Cerebellar nuclear complex (tissue), 1 donor: ENCODE measurements around the gene OR13C8.
"Not testable (repeated sequence)": the region's sequence is repeated elsewhere in the genome, so short reads cannot be mapped to it uniquely, and the experiment has no call there.

Experiments used
- DNase-seq, 2 experiments: peaks; one replicate each; lab custom pipeline; 2025; lab: John Stamatoyannopoulos, UW

Gene OR13C8, protein sequence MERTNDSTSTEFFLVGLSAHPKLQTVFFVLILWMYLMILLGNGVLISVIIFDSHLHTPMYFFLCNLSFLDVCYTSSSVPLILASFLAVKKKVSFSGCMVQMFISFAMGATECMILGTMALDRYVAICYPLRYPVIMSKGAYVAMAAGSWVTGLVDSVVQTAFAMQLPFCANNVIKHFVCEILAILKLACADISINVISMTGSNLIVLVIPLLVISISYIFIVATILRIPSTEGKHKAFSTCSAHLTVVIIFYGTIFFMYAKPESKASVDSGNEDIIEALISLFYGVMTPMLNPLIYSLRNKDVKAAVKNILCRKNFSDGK

DNA sequence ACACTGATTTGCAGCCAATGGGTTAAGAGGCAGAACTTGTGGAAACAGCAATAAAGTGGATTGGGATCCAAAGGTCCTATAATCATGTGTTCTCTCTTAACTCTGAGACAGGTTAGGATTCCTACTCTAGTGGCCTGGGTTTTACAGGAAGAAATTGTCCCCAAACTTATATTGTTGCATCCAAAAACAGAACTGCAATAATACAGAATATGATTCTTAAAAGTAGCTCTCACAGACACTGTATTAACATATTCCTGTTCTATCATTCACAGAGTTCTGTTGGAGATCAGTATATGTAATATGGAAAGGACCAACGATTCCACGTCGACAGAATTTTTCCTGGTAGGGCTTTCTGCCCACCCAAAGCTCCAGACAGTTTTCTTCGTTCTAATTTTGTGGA is at the start of gene OR13C8:
OR13C8 (plus strand) TSS at position 301 of the 400 bp plus-strand sequence; CDS start at position 301, 0 bp downstream.
- DNase-seq: no peak

DNA sequence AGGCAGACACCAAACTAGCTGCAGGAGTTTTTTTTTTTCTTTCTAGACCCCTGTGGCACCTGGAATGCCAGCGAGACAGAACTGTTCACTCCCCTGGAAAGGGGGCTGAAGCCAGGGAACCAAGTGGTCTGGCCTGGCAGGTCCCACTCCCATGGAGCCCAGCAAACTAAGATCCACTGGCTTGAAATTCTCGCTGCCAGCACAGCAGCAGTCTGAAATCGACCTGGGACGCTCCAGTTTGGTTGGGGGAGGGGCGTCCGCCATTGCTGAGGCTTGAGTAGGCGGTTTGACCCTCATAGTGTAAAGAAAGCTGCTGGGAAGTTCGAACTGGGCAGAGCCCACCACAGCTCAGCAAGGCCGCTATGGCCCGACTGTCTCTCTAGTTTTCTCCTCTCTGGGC is 48.7 kb upstream of the OR13C8 start:
- DNase-seq: not testable (repeated sequence)

DNA sequence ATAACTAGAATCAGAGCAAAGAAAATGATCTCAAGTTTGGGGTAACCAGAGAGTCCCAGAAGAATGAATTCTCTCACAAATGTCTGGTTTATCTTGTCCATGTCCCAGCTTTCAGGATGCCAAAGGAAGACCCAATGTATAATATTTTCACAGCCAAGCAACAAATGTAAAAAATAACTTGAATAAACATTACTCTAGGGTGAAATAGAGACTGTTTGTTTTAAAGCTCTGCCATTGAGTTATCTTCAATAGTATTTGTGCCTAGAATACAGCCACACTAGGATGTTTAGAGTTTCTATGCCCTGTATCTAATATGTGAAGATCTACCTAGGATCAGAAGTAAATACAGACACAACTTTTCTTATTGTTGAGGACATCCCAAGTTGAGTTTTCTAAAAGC is 41.9 kb upstream of the OR13C8 start, which contains the start of gene OR13C4:
OR13C4 (minus strand) TSS at position 101 of the 400 bp plus-strand sequence; CDS start at position 101, 0 bp downstream.
- DNase-seq: no peak

DNA sequence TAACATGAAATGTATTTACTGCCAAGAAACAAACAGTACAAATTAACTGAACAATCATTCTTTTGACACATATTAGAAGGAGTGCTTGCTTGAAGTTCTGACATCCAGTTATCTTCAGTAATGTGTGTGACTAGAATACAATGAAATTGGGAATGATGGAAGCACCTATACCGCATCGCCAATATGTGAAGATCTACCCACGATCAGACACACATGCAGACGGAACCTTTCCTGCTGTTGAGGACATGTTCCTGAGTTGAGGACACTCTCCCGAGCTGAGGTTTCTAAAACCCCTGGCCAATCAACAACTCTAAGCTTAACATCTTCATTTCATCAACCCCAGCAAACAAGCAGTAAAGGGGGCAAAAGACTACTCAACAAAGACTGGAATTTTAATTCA is 32.2 kb upstream of the OR13C8 start, which contains the start of gene OR13C3:
OR13C3 (minus strand) TSS at position 101 of the 400 bp plus-strand sequence. CDS start 133 bp downstream, outside the sequence.
- DNase-seq: no peak

DNA sequence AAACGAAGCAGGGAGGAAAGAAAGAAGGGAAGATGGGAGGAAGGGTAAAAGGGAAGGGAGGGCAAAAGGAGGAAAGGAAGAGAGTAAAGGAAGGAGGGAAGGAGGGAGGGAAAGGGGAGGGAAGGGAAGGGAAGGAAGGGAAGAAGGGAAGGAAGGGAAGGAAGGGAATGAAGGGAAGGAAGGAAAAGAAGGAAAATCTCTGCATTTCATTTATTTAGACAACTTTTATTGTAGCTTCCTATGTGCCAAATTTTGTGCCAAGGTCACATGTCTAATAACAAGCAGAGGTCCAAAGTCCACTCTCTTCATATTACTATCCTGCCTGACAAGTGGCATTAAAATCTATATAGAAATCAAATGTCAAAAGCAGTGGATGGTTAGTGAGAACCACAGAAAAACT is 29.7 kb upstream of the OR13C8 start:
- DNase-seq: no peak

DNA sequence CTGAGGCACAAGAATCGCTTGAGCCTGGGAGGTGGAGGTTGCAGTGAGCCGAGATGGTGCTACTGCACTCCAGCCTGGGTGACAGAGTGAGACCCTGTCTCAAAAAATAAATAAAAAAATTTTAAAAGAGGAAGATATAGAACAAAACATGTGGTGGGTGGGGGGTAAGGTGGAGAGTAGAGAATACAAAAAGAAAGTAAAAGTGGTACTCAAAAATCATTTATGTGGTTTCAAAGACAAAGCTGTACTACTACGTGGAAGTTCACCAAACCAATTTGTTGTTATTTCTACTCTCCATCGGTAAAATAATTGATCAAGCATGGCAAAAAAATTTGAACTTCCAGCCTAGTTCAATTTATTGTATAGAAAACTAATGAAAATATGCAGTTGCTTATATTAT is 24.3 kb upstream of the OR13C8 start:
- no peak for DNase-seq

DNA sequence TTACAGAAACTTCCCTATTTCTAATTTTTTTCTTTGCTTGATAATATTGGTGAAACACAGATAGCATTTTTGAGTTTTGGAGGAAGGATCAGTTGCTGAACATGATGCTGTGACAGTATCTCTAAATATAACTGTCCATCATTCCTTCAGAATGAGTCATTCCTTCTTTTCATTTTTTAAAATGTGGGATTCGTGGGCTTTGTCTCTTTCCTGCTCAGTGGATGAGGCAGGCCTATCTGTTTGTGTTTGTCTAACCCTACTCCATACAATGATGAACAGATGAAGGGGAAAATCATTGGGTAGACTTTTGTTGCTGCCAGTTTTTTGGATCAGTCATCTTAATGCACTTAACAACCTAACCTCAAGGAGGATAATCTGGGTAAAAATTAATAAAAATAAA is 15.7 kb upstream of the OR13C8 start:
- DNase-seq: no peak

DNA sequence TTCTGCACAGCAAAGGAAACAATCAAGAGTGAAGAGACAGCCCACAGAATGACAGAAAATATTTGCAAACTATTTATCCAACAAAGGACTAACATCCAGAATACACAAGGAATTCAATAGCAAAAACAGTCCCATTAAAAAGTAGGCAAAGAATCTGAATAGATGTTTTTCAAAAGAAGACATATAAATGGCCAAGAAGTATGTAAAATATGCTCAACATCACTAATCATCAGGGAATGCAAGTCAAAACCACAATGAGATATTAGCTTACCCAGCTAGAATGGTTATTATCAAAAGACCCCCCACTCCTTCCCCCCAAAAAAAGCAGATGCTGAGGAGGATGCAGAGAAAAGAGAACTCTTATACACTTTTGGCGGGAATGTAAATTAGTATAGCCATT is 13.4 kb upstream of the OR13C8 start:
- no peak for DNase-seq

DNA sequence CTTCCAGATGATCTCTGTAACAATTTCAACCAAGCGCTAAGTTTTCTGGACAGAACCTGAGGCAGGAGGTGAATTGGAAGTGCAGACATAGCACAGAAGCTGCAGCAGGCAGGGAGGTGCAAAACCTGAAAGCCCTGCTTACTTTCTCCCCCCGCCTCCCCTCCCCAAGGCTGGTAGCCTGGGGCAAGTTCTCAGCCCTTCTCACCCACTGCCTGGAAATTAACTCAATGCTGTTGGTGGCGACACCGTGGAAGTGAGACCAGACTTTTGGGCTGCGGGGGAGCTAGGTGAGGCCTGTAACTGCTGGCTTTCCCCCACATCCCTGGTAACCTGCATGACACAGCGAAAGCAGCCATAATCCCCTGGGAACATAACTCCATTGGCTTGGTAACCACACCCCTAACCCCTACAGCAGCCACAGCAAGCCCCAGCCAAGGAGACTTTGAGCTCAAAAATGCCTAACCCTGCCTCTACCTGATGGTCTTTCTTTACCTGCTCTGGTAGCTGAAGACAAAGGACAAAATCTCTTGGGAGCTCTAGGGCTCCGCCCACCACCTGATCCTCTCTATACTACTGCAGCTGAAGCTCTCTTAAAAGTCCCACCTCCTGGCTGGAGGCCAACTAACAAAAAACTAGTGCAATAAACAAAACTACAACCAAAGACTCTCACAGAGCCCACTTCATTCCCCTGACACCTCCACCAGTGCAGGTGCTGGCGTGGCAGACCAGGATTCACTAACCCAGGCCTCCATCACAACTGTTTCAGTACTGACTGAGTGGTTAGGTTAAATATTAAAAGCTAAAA is 11.9 kb upstream of the OR13C8 start:
- no peak for DNase-seq

DNA sequence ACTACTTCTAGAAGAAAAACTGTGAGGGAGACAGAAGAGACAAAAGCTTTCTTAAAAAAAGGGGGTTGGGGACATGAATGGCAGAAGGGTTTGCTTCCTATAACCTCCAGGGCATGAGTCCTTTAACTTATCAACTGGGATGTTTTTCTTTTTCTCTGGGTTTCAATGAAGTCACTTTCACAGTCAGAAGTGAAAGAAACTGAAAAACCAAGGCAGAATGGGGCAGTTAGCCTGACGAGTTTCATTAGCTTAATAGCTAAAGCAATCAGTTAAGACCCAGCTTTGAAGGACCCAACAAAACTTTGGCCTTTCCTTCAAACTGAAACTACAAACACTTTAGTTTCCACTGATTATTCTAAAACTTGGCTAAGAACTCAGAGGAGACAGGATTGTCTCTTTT is 4.6 kb upstream of the OR13C8 start:
- DNase-seq: no peak

DNA sequence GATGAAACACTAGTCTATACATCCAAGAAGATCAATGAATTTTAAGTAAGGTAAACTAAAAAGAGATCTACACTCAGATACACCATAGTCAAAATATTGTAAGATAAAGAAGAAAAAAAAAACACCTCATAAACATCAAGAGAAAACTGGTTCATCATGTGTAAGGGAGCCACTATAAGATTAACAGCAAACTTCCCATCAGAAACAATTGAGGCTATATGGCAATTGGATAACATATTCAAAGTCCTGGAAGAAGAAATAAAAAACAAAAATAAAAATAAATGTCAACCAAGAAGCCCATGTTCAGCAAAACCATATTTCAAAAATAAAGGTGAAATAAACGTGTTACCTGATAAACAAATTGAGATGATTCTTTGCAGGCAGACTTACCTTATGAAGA is 3.6 kb downstream of the OR13C8 start:
- no peak for DNase-seq

DNA sequence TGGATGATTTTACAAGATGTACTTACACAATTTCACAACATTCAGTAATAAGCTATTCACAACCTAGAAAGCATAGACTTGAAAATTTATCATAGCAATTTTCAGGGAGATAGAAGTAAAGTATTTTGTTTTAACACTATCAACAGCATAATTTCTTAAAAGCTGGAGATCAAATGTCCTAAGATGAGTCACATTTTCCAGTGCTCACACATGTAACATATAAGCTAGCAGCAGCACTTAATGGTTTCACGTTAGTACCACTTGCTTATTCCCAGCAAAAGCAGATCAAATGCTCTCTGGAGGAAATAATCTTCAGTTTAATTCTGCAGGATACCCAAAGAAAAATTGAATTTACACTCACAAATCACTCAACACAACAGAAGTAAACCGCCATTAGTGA is 6.5 kb downstream of the OR13C8 start:
- DNase-seq: no peak

DNA sequence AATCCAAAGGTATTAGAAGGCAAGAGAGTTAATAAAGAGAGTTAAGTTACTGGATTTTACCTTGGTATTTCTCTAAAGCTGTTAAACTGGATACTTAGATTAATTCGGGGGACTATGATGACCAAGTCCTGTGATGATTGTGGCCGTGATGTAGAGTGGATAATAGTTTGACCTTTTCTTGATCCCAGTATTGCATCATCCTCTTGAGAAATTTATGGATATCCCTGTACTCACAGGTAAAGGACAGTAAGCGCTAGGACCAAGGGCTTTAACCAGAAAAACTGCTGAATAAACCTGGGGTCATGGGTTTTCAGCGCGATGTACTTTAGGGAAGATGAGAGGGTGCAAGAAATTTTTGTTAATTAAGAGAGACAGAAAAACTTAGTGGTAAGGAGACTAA is 8.3 kb downstream of the OR13C8 start:
- DNase-seq: no peak

DNA sequence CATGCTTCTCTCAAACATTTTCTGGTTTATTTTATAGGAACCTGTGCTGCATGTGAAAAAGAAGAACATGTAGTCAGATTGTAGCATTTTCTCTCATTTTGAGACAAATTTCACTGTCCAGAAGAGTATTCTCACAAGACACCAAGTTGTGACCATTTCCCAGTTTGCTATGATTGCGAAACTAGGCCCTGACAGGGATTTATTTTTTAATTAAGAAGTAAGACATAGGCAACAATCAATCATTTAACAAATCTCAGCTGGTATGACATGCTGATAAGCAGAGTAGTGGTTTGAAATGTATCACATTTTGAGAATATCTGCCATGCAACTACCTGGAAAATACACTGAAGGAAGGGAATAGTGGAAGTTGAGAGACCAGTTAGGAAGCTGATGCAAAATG is 11.6 kb downstream of the OR13C8 start:
- DNase-seq: no peak

DNA sequence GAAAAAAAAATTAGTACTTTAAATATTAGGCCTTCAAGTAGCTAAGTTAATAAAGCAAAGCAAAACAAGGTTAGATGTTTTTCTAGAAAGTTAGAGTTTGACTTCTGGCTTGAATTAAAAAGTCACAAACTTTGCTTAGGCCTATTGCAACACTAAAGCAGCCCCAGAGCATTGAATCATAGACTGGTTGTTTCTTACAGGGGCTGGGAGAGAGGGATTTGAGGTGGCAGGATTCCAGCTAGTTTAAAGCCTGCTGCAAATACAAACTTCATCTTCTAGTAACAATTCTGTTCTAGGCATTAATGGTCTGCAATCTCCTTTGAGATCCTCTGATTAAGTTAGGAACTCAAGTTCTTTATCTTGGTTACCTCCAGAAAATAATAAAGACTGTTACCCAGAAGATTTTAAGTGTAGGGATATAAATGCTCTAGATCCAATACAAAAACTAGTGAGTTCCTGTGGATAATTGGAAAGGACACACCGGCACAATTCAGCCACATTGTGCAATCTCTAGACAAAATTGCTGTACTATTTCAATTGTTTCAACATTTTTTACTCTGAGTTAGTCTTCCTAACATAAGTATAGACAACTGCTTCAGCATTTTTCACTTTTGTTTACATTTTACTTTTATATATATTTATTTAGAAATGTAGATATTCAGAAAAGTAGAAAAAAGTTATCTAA is 17.7 kb downstream of the OR13C8 start:
- DNase-seq: no peak

DNA sequence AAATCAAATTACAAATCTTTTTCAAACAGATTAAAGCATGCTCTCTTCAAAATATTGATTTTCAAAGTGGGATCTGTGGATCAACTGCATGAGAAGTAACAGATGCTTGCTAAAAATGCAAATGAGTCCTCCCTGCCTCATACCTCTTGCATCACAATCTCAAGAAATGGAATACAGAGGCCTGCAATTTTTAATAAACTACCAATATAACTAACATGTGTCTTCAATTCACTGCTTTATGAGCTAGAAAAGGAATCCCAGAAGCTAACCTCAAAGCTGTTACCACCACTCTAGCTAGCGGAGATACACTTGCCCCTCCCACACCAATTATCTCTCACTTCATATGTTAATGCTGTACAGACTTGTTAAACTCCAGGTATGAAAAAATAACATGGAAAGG is 20.7 kb downstream of the OR13C8 start:
- no peak for DNase-seq

DNA sequence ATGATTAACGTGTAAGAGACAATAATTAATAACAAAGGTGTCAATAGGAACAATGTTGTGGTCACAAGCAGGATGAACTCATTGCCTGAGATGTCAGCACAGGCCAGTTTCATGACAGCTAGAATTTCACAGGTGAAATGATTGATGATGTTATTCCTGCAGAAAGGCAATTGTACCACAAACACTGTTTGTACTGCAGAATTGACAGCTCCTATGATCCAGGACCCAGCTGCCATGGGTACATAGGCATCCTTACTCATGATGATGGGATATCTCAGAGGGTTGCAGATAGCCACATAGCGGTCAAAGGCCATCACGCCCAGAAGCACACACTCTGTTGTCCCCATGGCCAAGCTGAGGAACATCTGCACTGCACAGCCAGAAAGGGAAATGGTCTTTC is 29.8 kb downstream of the OR13C8 start:
- not testable (repeated sequence) for DNase-seq

DNA sequence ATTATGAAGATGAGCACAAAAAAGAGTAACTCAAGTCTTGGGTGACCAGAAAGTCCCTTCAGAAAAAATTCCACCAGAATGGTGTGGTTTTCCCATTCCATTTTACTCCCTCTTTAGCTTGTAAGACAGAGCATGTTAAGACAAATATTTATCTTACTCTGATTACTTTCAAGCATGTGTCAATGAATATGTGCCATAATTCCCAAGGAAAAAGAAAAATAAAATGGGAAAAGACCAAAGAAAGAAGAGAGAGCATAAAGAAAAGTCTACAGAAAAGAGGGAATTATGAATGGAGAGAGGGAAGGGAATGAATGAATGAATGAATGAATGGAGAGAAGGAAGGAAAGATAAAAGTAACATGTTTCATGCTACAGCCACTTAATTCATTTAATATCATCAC is 30.3 kb downstream of the OR13C8 start, which contains the start of gene OR13C5:
OR13C5 (minus strand) TSS at position 101 of the 400 bp plus-strand sequence; CDS start at position 101, 0 bp downstream.
- DNase-seq: not testable (repeated sequence)

DNA sequence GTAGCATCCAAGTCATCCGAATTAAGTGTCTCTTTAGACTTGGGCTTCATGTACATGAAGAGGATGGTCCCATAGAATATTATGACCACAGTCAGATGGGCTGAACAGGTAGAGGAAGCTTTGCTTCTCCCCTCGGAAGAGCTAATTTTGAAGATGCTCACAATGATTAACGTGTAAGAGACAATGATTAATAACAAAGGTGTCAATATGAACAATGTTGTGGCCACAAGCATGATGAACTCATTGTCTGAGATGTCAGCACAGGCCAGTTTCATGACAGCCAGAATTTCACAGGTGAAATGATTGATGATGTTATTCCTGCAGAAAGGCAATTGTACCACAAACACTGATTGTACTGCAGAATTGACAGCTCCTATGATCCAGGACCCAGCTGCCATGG is 35.8 kb downstream of the OR13C8 start:
- DNase-seq: no peak

DNA sequence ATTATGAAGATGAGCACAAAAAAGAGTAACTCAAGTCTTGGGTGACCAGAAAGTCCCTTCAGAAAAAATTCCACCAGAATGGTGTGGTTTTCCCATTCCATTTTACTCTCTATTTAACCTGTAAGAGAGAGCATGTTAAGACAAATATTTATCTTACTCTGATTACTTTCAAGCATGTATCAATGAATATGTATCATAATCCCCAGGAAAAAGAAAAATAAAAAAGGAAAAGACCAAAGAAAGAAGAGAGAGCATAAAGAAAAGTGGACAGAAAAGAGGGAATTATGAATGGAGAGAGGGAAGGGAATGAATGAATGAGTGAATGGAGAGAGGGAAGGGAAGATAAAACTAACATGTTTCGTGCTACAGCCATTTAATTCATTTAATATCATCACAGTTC is 36.6 kb downstream of the OR13C8 start, which contains the start of gene OR13C2:
OR13C2 (minus strand) TSS at position 101 of the 400 bp plus-strand sequence; CDS start at position 101, 0 bp downstream.
- DNase-seq: not testable (repeated sequence)

DNA sequence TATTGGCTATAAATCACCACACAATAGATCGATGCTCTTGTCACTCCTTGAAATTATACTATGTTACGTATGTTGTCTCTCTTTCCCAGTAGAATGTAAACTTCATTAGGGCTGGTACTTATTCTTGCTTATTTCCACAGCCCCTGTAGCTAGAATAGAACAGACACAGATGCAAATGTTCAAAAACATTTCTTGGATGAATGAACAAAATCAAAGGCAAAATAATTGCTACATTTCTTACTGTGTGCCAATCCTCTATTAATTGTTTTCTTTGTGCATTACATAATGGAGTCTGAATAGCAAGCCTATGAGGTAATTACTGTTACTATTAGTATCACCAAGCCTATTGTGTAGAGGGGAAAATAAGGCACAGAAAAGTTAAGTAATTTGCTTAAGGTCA is 37.2 kb downstream of the OR13C8 start:
- no peak for DNase-seq

DNA sequence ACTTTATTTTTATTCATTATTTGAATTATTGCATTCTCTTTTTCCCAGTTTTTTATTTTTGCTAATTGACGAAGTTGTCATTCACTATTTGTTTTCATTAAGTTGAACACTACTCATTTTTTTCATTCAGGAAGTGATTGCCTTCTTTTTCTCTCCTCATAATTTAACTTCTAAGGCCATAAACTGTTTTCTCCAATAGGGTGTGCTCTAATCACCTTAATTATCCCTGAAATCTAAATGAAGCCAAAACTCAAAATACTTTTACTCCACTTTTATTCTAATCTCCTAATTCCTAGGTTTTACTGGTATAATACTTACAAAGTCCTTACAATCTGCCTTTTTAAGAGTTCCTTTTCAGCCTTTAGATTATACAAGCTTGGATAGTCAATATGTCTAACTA is 39.4 kb downstream of the OR13C8 start:
- DNase-seq: no peak
